GM12878 (cell line): ENCODE results near the gene FN1. TPM values are rescaled to one million over a fixed set of nuclear protein-coding genes. Genes with fewer than 3 reads are reported as not detected.

ENCODE experiments used
- EED ChIP-seq: sonication (generic); IDR thresholded peaks from 2 replicates; pipeline ENCODE4 v1.6.1; 2016; ENCODE audit warnings: antibody characterized with exemption, low read depth
- IKZF1 ChIP-seq: fragments of 450-650 bp; conservative IDR thresholded peaks from 2 replicates; pipeline ENCODE4 v1.6.1; 2017; ENCODE audit warnings: antibody characterized with exemption, mild to moderate bottlenecking
- KDM1A ChIP-seq: fragments of 200-600 bp; sonication (generic); IDR thresholded peaks from 2 replicates; pipeline ENCODE4 v1.6.1; 2016; ENCODE audit warnings: borderline replicate concordance
- NBN ChIP-seq: fragments of 450-650 bp; IDR thresholded peaks from 2 replicates; pipeline ENCODE4 v1.6.1; 2016
- NR2F1 ChIP-seq: fragments of 450-650 bp; conservative IDR thresholded peaks from 2 replicates; pipeline ENCODE4 v1.6.1; 2017; ENCODE audit warnings: mild to moderate bottlenecking
- POLR2A ChIP-seq: IDR thresholded peaks from 2 replicates; pipeline ENCODE4 v1.6.1; 2011; ENCODE audit warnings: low read depth, mild to moderate bottlenecking, low read length
- polyA plus RNA-seq, 11 experiments: library from polyadenylated mRNA; depleted of rRNA in 4 of 11; unstranded in 6 of 11; stranded (reverse) in 5 of 11; fragments of >200 nt; fragmentation: Nextera tagmentation in 4 of 11; fragmentation: Illumina TruSeq in 1 of 11; extraction: Ambion mirVana in 4 of 11; extraction: Trizol in 1 of 11; gene quantifications; 1 replicate in 1 of 11; 2 replicates in 10 of 11; pipeline versions ENCODE4 v1.2.1 to v1.2.3, GENCODE V29; 2011 to 2016; ENCODE audit warnings: inconsistent platforms in 2 of 11, missing spikeins in 2 of 11, low read depth in 1 of 11
- total RNA-seq, 4 experiments: library from RNA; depleted of rRNA in 3 of 4; stranded (reverse); fragments of >200 nt in 3 of 4; fragmentation: Illumina TruSeq in 1 of 4; extraction: Trizol in 1 of 4; gene quantifications; 2 replicates each; pipeline versions ENCODE4 v1.2.1 to v1.2.3, GENCODE V29; 2013 to 2021
- TF ChIP-seq, protein P1 (sequence below): IDR thresholded peaks from 2 replicates; pipeline ENCODE4 v1.6.1; 2012; ENCODE audit warnings: mild to moderate bottlenecking, low read depth, low read length
- TF ChIP-seq, protein P2 (sequence below): fragments of 450-650 bp; IDR thresholded peaks from 2 replicates; pipeline ENCODE4 v1.6.1; 2017; ENCODE audit warnings: mild to moderate bottlenecking, moderate library complexity
- TF ChIP-seq, protein P3 (sequence below): fragments of 450-650 bp; IDR thresholded peaks from 2 replicates; pipeline ENCODE4 v1.6.1; 2017; ENCODE audit warnings: mild to moderate bottlenecking
- TF ChIP-seq, protein P4 (sequence below): IDR thresholded peaks from 2 replicates; pipeline ENCODE4 v1.6.1; 2012; ENCODE audit warnings: improper control_type of control experiment, low read depth, low read length; ENCODE audit not compliant: insufficient replicate concordance

FN1 gene
- total and polyA plus RNA-seq, 10 of the 15 experiments (the other 5 are each of a cell fraction or from before 2014, with no cell fraction given) = 0.60 to 9.4 (median 1.5) TPM

DNA sequence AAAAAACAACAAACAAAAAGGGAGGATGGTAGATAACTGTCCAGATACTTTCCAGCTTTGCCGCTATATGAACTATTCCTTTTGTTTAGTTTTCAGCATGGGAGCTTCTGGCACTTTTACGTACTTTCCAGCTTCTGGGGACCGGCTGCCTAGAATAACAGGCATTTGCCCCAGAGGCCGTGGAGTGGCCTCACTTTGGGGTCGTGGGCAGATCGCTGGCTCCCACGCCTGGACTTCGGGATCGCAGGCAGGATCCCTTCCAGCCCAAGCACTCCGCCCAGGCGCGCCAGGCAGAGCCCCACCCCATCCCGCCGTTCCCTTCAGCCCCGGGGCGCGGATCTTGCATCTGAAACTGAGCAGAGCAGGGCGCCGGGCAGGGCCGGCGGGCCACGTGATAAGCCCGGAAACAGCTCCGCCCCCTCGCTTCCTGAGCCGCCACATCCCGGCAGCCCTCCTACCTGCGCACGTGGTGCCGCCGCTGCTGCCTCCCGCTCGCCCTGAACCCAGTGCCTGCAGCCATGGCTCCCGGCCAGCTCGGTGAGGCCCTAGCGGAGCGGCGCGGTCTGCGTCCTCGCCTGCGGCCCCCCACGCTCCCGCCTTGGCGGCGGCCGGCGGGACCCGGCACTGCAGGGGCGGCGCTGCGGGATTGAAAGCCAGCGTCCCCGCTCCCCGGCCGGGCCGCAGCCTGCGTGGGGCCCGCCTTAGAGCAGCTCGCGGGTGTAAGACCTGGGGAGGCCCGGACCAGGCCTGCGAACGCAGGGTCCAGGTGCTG, 124.1 kb downstream of the FN1 start, which contains the start of gene ATIC (continued):
- TF ChIP-seq, protein P1, sequence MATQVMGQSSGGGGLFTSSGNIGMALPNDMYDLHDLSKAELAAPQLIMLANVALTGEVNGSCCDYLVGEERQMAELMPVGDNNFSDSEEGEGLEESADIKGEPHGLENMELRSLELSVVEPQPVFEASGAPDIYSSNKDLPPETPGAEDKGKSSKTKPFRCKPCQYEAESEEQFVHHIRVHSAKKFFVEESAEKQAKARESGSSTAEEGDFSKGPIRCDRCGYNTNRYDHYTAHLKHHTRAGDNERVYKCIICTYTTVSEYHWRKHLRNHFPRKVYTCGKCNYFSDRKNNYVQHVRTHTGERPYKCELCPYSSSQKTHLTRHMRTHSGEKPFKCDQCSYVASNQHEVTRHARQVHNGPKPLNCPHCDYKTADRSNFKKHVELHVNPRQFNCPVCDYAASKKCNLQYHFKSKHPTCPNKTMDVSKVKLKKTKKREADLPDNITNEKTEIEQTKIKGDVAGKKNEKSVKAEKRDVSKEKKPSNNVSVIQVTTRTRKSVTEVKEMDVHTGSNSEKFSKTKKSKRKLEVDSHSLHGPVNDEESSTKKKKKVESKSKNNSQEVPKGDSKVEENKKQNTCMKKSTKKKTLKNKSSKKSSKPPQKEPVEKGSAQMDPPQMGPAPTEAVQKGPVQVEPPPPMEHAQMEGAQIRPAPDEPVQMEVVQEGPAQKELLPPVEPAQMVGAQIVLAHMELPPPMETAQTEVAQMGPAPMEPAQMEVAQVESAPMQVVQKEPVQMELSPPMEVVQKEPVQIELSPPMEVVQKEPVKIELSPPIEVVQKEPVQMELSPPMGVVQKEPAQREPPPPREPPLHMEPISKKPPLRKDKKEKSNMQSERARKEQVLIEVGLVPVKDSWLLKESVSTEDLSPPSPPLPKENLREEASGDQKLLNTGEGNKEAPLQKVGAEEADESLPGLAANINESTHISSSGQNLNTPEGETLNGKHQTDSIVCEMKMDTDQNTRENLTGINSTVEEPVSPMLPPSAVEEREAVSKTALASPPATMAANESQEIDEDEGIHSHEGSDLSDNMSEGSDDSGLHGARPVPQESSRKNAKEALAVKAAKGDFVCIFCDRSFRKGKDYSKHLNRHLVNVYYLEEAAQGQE = no peak
- TF ChIP-seq IKZF1 = peak; percentile 89
- TF ChIP-seq, protein P2, sequence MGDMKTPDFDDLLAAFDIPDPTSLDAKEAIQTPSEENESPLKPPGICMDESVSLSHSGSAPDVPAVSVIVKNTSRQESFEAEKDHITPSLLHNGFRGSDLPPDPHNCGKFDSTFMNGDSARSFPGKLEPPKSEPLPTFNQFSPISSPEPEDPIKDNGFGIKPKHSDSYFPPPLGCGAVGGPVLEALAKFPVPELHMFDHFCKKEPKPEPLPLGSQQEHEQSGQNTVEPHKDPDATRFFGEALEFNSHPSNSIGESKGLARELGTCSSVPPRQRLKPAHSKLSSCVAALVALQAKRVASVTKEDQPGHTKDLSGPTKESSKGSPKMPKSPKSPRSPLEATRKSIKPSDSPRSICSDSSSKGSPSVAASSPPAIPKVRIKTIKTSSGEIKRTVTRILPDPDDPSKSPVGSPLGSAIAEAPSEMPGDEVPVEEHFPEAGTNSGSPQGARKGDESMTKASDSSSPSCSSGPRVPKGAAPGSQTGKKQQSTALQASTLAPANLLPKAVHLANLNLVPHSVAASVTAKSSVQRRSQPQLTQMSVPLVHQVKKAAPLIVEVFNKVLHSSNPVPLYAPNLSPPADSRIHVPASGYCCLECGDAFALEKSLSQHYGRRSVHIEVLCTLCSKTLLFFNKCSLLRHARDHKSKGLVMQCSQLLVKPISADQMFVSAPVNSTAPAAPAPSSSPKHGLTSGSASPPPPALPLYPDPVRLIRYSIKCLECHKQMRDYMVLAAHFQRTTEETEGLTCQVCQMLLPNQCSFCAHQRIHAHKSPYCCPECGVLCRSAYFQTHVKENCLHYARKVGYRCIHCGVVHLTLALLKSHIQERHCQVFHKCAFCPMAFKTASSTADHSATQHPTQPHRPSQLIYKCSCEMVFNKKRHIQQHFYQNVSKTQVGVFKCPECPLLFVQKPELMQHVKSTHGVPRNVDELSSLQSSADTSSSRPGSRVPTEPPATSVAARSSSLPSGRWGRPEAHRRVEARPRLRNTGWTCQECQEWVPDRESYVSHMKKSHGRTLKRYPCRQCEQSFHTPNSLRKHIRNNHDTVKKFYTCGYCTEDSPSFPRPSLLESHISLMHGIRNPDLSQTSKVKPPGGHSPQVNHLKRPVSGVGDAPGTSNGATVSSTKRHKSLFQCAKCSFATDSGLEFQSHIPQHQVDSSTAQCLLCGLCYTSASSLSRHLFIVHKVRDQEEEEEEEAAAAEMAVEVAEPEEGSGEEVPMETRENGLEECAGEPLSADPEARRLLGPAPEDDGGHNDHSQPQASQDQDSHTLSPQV = peak; percentile 87
- no peak for TF ChIP-seq KDM1A
- 0 out of 2 replicates have a peak, but pooled peaks have one; percentile 55 for TF ChIP-seq NBN
- TF ChIP-seq POLR2A = peak; percentile 98
- peak; percentile 68 for TF ChIP-seq NR2F1
- TF ChIP-seq, protein P3, sequence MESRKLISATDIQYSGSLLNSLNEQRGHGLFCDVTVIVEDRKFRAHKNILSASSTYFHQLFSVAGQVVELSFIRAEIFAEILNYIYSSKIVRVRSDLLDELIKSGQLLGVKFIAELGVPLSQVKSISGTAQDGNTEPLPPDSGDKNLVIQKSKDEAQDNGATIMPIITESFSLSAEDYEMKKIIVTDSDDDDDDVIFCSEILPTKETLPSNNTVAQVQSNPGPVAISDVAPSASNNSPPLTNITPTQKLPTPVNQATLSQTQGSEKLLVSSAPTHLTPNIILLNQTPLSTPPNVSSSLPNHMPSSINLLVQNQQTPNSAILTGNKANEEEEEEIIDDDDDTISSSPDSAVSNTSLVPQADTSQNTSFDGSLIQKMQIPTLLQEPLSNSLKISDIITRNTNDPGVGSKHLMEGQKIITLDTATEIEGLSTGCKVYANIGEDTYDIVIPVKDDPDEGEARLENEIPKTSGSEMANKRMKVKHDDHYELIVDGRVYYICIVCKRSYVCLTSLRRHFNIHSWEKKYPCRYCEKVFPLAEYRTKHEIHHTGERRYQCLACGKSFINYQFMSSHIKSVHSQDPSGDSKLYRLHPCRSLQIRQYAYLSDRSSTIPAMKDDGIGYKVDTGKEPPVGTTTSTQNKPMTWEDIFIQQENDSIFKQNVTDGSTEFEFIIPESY = no peak
- peak; percentile 56 for TF ChIP-seq EED
- TF ChIP-seq, protein P4, sequence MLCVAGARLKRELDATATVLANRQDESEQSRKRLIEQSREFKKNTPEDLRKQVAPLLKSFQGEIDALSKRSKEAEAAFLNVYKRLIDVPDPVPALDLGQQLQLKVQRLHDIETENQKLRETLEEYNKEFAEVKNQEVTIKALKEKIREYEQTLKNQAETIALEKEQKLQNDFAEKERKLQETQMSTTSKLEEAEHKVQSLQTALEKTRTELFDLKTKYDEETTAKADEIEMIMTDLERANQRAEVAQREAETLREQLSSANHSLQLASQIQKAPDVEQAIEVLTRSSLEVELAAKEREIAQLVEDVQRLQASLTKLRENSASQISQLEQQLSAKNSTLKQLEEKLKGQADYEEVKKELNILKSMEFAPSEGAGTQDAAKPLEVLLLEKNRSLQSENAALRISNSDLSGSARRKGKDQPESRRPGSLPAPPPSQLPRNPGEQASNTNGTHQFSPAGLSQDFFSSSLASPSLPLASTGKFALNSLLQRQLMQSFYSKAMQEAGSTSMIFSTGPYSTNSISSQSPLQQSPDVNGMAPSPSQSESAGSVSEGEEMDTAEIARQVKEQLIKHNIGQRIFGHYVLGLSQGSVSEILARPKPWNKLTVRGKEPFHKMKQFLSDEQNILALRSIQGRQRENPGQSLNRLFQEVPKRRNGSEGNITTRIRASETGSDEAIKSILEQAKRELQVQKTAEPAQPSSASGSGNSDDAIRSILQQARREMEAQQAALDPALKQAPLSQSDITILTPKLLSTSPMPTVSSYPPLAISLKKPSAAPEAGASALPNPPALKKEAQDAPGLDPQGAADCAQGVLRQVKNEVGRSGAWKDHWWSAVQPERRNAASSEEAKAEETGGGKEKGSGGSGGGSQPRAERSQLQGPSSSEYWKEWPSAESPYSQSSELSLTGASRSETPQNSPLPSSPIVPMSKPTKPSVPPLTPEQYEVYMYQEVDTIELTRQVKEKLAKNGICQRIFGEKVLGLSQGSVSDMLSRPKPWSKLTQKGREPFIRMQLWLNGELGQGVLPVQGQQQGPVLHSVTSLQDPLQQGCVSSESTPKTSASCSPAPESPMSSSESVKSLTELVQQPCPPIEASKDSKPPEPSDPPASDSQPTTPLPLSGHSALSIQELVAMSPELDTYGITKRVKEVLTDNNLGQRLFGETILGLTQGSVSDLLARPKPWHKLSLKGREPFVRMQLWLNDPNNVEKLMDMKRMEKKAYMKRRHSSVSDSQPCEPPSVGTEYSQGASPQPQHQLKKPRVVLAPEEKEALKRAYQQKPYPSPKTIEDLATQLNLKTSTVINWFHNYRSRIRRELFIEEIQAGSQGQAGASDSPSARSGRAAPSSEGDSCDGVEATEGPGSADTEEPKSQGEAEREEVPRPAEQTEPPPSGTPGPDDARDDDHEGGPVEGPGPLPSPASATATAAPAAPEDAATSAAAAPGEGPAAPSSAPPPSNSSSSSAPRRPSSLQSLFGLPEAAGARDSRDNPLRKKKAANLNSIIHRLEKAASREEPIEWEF = no peak
